ENCODE data around the gene ATAD1.
"Not testable (repeated sequence)": the region's sequence is repeated elsewhere in the genome, so short reads cannot be mapped to it uniquely, and the experiment has no call there.

The ATAD1 gene

GRCh38 chr10:87836098-87836497 is 18.1 kb upstream of the ATAD1 start:
- no peaks in the 10 kb centered on the region for H3K4me1 ChIP-seq (ENCODE audit: control insufficient read depth, insufficient read depth, low read length, poor library complexity, severe bottlenecking)
- no peak overlapping the region for H3K27ac ChIP-seq (ENCODE audit: insufficient read depth, low read length, poor library complexity, severe bottlenecking)
- no peaks in the 10 kb centered on the region for H3K36me3 ChIP-seq (ENCODE audit: control insufficient read depth, insufficient read depth, low read length)
- no peak for DNase-seq
- no peak overlapping the region for H3K4me3 ChIP-seq (ENCODE audit: insufficient read depth, low read depth, low read length, poor library complexity, severe bottlenecking)
- no peaks in the 10 kb centered on the region for H3K27me3 ChIP-seq (replicated peaks; ENCODE audit: control insufficient read depth, insufficient read depth, low read length, poor library complexity, severe bottlenecking)
- H3K9me3 ChIP-seq (ENCODE audit: control insufficient read depth, low read length) = no peaks in the 10 kb centered on the region

GRCh38 chr10:87829986-87830729 is 12.1 kb upstream of the ATAD1 start:
- Histone ChIP-seq H3K27ac (ENCODE audit: insufficient read depth, low read length, poor library complexity, severe bottlenecking) (no peak overlapping the region), H3K27me3 (replicated peaks; ENCODE audit: control insufficient read depth, insufficient read depth, low read length, poor library complexity, severe bottlenecking) (no peaks in the 10 kb centered on the region), H3K4me1 (ENCODE audit: control insufficient read depth, insufficient read depth, low read length, poor library complexity, severe bottlenecking) (peaks cover 5% of the 10 kb centered on the region), H3K9me3 (ENCODE audit: control insufficient read depth, low read length) (no peaks in the 10 kb centered on the region), H3K36me3 (ENCODE audit: control insufficient read depth, insufficient read depth, low read length) (no peaks in the 10 kb centered on the region), H3K4me3 (ENCODE audit: insufficient read depth, low read depth, low read length, poor library complexity, severe bottlenecking) (no peak overlapping the region)
- DNase-seq = no peak

- DNase-seq; H3K9me3 ChIP-seq (ENCODE audit: control insufficient read depth, low read length); H3K27ac ChIP-seq (ENCODE audit: insufficient read depth, low read length, poor library complexity, severe bottlenecking); H3K4me3 ChIP-seq (ENCODE audit: insufficient read depth, low read depth, low read length, poor library complexity, severe bottlenecking); H3K4me1 ChIP-seq (ENCODE audit: control insufficient read depth, insufficient read depth, low read length, poor library complexity, severe bottlenecking); H3K27me3 ChIP-seq (replicated peaks; ENCODE audit: control insufficient read depth, insufficient read depth, low read length, poor library complexity, severe bottlenecking); H3K36me3 ChIP-seq (ENCODE audit: control insufficient read depth, insufficient read depth, low read length): not testable (repeated sequence)
Measured at GRCh38 chr10:87829051-87829450, 11.0 kb upstream of the ATAD1 start.

GRCh38 chr10:87827681-87828080 is 9.7 kb upstream of the ATAD1 start:
- no peak for DNase-seq
- Histone ChIP-seq H3K27me3 (replicated peaks; ENCODE audit: control insufficient read depth, insufficient read depth, low read length, poor library complexity, severe bottlenecking) (no peaks in the 10 kb centered on the region), H3K4me1 (ENCODE audit: control insufficient read depth, insufficient read depth, low read length, poor library complexity, severe bottlenecking) (peaks cover 5% of the 10 kb centered on the region)

GRCh38 chr10:87826653-87827052 is 8.6 kb upstream of the ATAD1 start:
- no peaks in the 10 kb centered on the region for H3K36me3 ChIP-seq (ENCODE audit: control insufficient read depth, insufficient read depth, low read length)
- no peaks in the 10 kb centered on the region for H3K27me3 ChIP-seq (replicated peaks; ENCODE audit: control insufficient read depth, insufficient read depth, low read length, poor library complexity, severe bottlenecking)
- no peak overlapping the region for H3K27ac ChIP-seq (ENCODE audit: insufficient read depth, low read length, poor library complexity, severe bottlenecking)
- DNase-seq = no peak
- H3K4me3 ChIP-seq (ENCODE audit: insufficient read depth, low read depth, low read length, poor library complexity, severe bottlenecking) = no peak overlapping the region
- H3K4me1 ChIP-seq (ENCODE audit: control insufficient read depth, insufficient read depth, low read length, poor library complexity, severe bottlenecking) = peaks cover 5% of the 10 kb centered on the region
- H3K9me3 ChIP-seq (ENCODE audit: control insufficient read depth, low read length) = no peaks in the 10 kb centered on the region

More at GRCh38 chr10:87827681-87828080, 9.7 kb upstream of the ATAD1 start:
- Histone ChIP-seq H3K9me3 (ENCODE audit: control insufficient read depth, low read length) (no peaks in the 10 kb centered on the region), H3K27ac (ENCODE audit: insufficient read depth, low read length, poor library complexity, severe bottlenecking) (no peak overlapping the region), H3K4me3 (ENCODE audit: insufficient read depth, low read depth, low read length, poor library complexity, severe bottlenecking) (no peak overlapping the region), H3K36me3 (ENCODE audit: control insufficient read depth, insufficient read depth, low read length) (no peaks in the 10 kb centered on the region)

- Histone ChIP-seq H3K27ac (ENCODE audit: insufficient read depth, low read length, poor library complexity, severe bottlenecking) (peak overlapping the region; percentile 89), H3K4me1 (ENCODE audit: control insufficient read depth, insufficient read depth, low read length, poor library complexity, severe bottlenecking) (peaks cover 8% of the 10 kb centered on the region), H3K36me3 (ENCODE audit: control insufficient read depth, insufficient read depth, low read length) (no peaks in the 10 kb centered on the region), H3K4me3 (ENCODE audit: insufficient read depth, low read depth, low read length, poor library complexity, severe bottlenecking) (no peak overlapping the region), H3K9me3 (ENCODE audit: control insufficient read depth, low read length) (no peaks in the 10 kb centered on the region), H3K27me3 (replicated peaks; ENCODE audit: control insufficient read depth, insufficient read depth, low read length, poor library complexity, severe bottlenecking) (no peaks in the 10 kb centered on the region)
- no peak for DNase-seq
Measured at GRCh38 chr10:87819289-87819585, 1.2 kb upstream of the ATAD1 start.

- Histone ChIP-seq H3K4me1 (ENCODE audit: control insufficient read depth, insufficient read depth, low read length, poor library complexity, severe bottlenecking) (peaks cover 8% of the 10 kb centered on the region), H3K27me3 (replicated peaks; ENCODE audit: control insufficient read depth, insufficient read depth, low read length, poor library complexity, severe bottlenecking) (no peaks in the 10 kb centered on the region), H3K4me3 (ENCODE audit: insufficient read depth, low read depth, low read length, poor library complexity, severe bottlenecking) (peak overlapping the region; percentile 67), H3K27ac (ENCODE audit: insufficient read depth, low read length, poor library complexity, severe bottlenecking) (peak overlapping the region; percentile 89), H3K36me3 (ENCODE audit: control insufficient read depth, insufficient read depth, low read length) (no peaks in the 10 kb centered on the region), H3K9me3 (ENCODE audit: control insufficient read depth, low read length) (no peaks in the 10 kb centered on the region)
- DNase-seq = peak; percentile 25 to 46 (median 37)
Measured at GRCh38 chr10:87818505-87819288, 671 bp upstream of the ATAD1 start.

- peak overlapping the region; percentile 89 for H3K27ac ChIP-seq (ENCODE audit: insufficient read depth, low read length, poor library complexity, severe bottlenecking)
- DNase-seq = no peak
- peaks cover 8% of the 10 kb centered on the region for H3K4me1 ChIP-seq (ENCODE audit: control insufficient read depth, insufficient read depth, low read length, poor library complexity, severe bottlenecking)
- H3K9me3 ChIP-seq (ENCODE audit: control insufficient read depth, low read length) = no peaks in the 10 kb centered on the region
- H3K36me3 ChIP-seq (ENCODE audit: control insufficient read depth, insufficient read depth, low read length) = no peaks in the 10 kb centered on the region
- no peaks in the 10 kb centered on the region for H3K27me3 ChIP-seq (replicated peaks; ENCODE audit: control insufficient read depth, insufficient read depth, low read length, poor library complexity, severe bottlenecking)
- peak overlapping the region; percentile 67 for H3K4me3 ChIP-seq (ENCODE audit: insufficient read depth, low read depth, low read length, poor library complexity, severe bottlenecking)
Measured at GRCh38 chr10:87816898-87817608, 973 bp downstream of the ATAD1 start.

- Histone ChIP-seq H3K4me1 (ENCODE audit: control insufficient read depth, insufficient read depth, low read length, poor library complexity, severe bottlenecking) (peaks cover 8% of the 10 kb centered on the region), H3K27me3 (replicated peaks; ENCODE audit: control insufficient read depth, insufficient read depth, low read length, poor library complexity, severe bottlenecking) (no peaks in the 10 kb centered on the region), H3K4me3 (ENCODE audit: insufficient read depth, low read depth, low read length, poor library complexity, severe bottlenecking) (no peak overlapping the region), H3K9me3 (ENCODE audit: control insufficient read depth, low read length) (no peaks in the 10 kb centered on the region), H3K36me3 (ENCODE audit: control insufficient read depth, insufficient read depth, low read length) (no peaks in the 10 kb centered on the region), H3K27ac (ENCODE audit: insufficient read depth, low read length, poor library complexity, severe bottlenecking) (no peak overlapping the region)
- DNase-seq = no peak
Measured at GRCh38 chr10:87816163-87816897, 1.7 kb downstream of the ATAD1 start.

Measured in effector memory CD4-positive, alpha-beta T cell (primary cell).